Kidney (tissue), 14 donors: ENCODE data around the gene NEK7. TPM values are rescaled to one million over a fixed set of nuclear protein-coding genes. Genes with fewer than 3 reads are reported as not detected.

ENCODE experiments used
- DNase-seq, 5 donors: peaks; one replicate each; pipeline ENCODE4 v3.0.0-alpha.2; 2013 to 2020
- FAIRE-seq: peaks from 2 replicates; lab custom pipeline; 2012; peaks lifted over from hg19 to GRCh38; lab: Jason Lieb, UNC
- H3K27ac ChIP-seq, 2 donors: one replicate each; pipeline ENCODE4 v1.7.0; 2013; ENCODE audit warnings: low read depth in 2 of 2, low read length in 2 of 2, inconsistent platforms in 1 of 2
- H3K27me3 ChIP-seq: one replicate; pipeline ENCODE4 v1.7.1; 2013; ENCODE audit warnings: low read length, inconsistent platforms; ENCODE audit not compliant: control insufficient read depth, insufficient read depth
- H3K36me3 ChIP-seq, 3 donors: one replicate each; pipeline versions ENCODE4 v1.7.0 to v1.7.1; 2013; ENCODE audit warnings: low read length in 3 of 3, control low read depth in 1 of 3, inconsistent platforms in 1 of 3; ENCODE audit not compliant: insufficient read depth in 3 of 3, control insufficient read depth in 2 of 3
- H3K4me1 ChIP-seq, 3 donors: one replicate each; pipeline versions ENCODE4 v1.7.0 to v1.7.1; 2013; ENCODE audit warnings: low read length in 3 of 3, inconsistent platforms in 1 of 3, low read depth in 1 of 3; ENCODE audit not compliant: control insufficient read depth in 2 of 3, insufficient read depth in 2 of 3
- H3K4me3 ChIP-seq, 3 donors: one replicate each; pipeline versions ENCODE4 v1.7.0 to v1.8.1; 2013; ENCODE audit warnings: low read length in 3 of 3, control low read depth in 1 of 3, inconsistent platforms in 1 of 3
- H3K9ac ChIP-seq, 3 donors: one replicate each; pipeline versions ENCODE4 v1.7.0 to v1.7.1; 2013; ENCODE audit warnings: low read length in 3 of 3, control low read depth in 1 of 3, inconsistent platforms in 1 of 3
- H3K9me3 ChIP-seq, 3 donors: one replicate each; pipeline versions ENCODE4 v1.7.0 to v1.7.1; 2013; ENCODE audit warnings: low read length in 3 of 3, control low read depth in 1 of 3, inconsistent platforms in 1 of 3; ENCODE audit not compliant: control insufficient read depth in 2 of 3, insufficient read depth in 1 of 3
- intact Hi-C: fragments of 100-400 bp; cut with DNase I; formaldehyde crosslinking; loops from one replicate; pipeline ENCODE4 v1.11.1; 2022
- polyA plus RNA-seq: library from polyadenylated mRNA; stranded (reverse); fragments of 350-450 nt; fragmentation: Illumina TruSeq; extraction: RNeasy Lipid Tissue Mini Kit (QIAGEN cat#74804); gene quantifications from one replicate; pipeline ENCODE4 v1.2.3, GENCODE V29; 2014; ENCODE audit warnings: low read depth, low replicate concordance; ENCODE audit not compliant: insufficient read depth
- total RNA-seq: library from RNA; stranded (reverse); fragmentation: NEBNext Ultra II Directional; extraction: Animal tissue kit (Norgen Biotek cat#: 25700); gene quantifications from one replicate; pipeline ENCODE4 v1.2.1, GENCODE V29; 2021
- TF ChIP-seq, protein P1 (sequence below): IDR thresholded peaks from 3 replicates; pipeline ENCODE4 v1.5.1; 2012; ENCODE audit warnings: mild to moderate bottlenecking, moderate library complexity, borderline replicate concordance; ENCODE audit not compliant: insufficient read depth; ENCODE audit errors: extremely low read depth
- donor health status: control.
- donor health status: control.
- donor health status: control.
- donor health status: control.
- donor health status: control.
- donor health status: DM: yes; HTN: yes; CAD: no.
- donor health status: Normal renal cell carcinoma (clear cell type).

Gene NEK7
- total and polyA plus RNA-seq, 2 donors from 2014 or later: 17.3 to 65.5 TPM

DNA sequence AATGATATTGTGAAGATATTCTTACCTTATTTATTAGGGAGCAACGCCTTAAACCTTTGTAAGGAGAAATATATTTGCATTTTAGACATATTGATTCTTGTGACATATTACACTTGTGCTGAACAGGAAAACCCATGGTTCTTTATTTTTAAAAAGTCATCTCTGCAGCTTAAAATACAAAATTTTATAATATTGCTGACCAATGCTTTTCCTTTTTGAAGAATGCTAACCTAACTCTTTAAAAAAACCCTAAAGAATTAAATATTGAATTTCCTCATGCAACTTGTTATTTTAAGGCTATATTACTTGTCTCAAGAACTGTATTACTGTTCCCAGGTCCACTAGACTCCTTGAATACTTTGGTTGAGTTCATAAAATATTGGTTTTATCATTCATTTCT, 99.0 kb downstream of the NEK7 start:
- Histone ChIP-seq H3K36me3 (no peaks in the 10 kb centered on the region), H3K27me3 (no peaks in the 10 kb centered on the region), H3K4me3 (no peak overlapping the region), H3K27ac (no peak overlapping the region), H3K9ac (no peak overlapping the region), H3K9me3 (no peaks in the 10 kb centered on the region), H3K4me1 (no peaks in the 10 kb centered on the region)
- TF ChIP-seq, protein P1, sequence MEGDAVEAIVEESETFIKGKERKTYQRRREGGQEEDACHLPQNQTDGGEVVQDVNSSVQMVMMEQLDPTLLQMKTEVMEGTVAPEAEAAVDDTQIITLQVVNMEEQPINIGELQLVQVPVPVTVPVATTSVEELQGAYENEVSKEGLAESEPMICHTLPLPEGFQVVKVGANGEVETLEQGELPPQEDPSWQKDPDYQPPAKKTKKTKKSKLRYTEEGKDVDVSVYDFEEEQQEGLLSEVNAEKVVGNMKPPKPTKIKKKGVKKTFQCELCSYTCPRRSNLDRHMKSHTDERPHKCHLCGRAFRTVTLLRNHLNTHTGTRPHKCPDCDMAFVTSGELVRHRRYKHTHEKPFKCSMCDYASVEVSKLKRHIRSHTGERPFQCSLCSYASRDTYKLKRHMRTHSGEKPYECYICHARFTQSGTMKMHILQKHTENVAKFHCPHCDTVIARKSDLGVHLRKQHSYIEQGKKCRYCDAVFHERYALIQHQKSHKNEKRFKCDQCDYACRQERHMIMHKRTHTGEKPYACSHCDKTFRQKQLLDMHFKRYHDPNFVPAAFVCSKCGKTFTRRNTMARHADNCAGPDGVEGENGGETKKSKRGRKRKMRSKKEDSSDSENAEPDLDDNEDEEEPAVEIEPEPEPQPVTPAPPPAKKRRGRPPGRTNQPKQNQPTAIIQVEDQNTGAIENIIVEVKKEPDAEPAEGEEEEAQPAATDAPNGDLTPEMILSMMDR: no peak
- FAIRE-seq (no peak), DNase-seq (no peak)
- intact Hi-C loops: loop anchor here (10.0 kb wide), 1 partner anchor 91 kb away; no protein-coding TSS in a partner anchor

DNA sequence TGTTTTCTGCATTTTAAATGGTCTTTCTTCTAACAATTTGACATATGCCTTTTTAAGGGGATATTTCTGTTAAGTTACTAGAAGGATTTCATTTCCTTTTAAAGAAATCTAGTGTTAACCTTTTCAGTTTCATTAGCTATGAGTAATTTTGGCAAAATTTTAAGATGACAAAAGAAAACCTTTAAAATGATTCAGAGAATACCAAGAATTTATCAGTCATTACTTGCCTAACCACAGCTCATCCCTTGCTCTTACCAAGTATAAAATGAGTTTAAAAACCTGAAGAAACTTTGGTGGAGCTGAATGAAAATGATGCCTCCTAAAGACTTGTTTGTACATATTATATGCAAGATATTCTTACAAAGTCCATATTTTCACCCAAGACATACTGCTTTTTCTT, 101.7 kb downstream of the NEK7 start:
- FAIRE-seq (no peak), DNase-seq (no peak)
- H3K9me3 ChIP-seq: no peaks in the 10 kb centered on the region
- H3K9ac ChIP-seq: no peak overlapping the region
- TF ChIP-seq, protein P1: no peak
- H3K4me3 ChIP-seq: no peak overlapping the region
- H3K27me3 ChIP-seq: no peaks in the 10 kb centered on the region
- intact Hi-C loops: loop anchor here (10.0 kb wide), 1 partner anchor 94 kb away; no protein-coding TSS in a partner anchor
- no peaks in the 10 kb centered on the region for H3K4me1 ChIP-seq
- H3K36me3 ChIP-seq: no peaks in the 10 kb centered on the region
- no peak overlapping the region for H3K27ac ChIP-seq

DNA sequence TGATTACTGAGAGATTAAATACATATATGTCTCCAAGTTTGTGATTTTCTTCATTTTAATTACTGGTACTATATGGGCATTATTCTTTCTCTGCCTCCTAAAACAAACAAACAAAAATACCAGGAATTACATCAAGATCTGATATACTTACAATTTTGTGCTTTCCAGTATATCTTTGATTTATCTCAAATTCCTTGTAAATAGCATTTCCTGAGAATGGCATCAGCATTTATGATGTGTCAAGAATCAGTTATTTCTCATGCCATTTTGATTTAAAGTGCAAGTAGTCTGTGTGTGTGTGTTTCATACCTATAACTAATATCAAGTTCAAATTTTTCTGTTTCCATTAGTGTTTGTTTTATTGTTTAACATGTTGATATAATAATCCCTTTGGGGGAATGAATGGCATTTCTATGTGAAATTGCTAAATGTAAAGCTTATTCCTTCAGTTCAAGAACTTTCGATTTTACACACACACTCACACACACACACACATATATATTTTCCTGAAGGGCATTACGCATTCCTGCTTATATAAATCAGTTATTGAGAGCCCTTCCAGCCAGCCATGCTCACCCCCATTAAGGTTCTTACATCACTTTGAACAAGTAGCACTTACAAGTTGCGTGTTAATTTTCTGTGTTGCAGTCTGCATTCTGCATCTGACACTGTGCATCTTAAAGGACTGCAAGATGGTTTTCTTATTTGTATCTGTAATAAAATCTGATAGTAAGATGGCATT, 102.7 kb downstream of the NEK7 start:
- no peak for FAIRE-seq
- Histone ChIP-seq H3K4me1 (no peaks in the 10 kb centered on the region), H3K9me3 (no peaks in the 10 kb centered on the region), H3K9ac (no peak overlapping the region), H3K4me3 (no peak overlapping the region), H3K27ac (no peak overlapping the region), H3K36me3 (no peaks in the 10 kb centered on the region), H3K27me3 (no peaks in the 10 kb centered on the region)
- TF ChIP-seq, protein P1: no peak
- intact Hi-C loops: loop anchor here (10.0 kb wide), 2 partner anchors 75 to 95 kb away; no protein-coding TSS in a partner anchor
- DNase-seq: no peak
